Measurements from ENCODE around the gene RFTN1.
"Not testable (repeated sequence)": the region's sequence is repeated elsewhere in the genome, so short reads cannot be mapped to it uniquely, and the experiment has no call there.

Gene RFTN1

DNA sequence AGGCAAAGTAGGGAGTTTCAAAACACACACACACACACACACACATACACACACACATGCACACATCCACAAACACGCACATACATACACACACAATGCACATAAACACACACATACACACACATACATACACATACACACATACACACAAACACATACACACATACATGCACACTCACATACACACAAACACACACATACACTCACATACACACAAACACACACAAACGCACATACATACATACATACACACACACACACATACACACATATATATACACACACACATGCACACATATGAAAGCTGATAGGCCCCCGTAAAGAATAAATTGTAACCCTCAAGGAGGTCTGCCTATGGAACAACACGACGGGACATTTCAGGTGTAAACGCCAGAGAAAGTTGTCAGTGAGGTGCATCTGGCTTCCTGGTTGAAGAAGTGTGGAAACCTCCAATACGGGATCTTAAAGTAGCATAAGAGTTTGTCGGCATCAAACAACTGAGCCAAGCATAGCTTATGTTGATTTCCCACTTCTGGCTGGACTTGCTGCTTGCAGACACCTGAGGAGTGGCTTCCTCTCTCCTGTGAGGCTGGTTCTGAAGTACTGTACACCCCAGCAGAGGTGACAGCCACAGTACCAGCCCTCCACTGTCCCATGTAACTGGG lies 5.8 kb downstream of the RFTN1 start:
- DNase-seq (ENCODE audit: low read depth in 2 of 2, low spot score in 1 of 2): no peak

DNA sequence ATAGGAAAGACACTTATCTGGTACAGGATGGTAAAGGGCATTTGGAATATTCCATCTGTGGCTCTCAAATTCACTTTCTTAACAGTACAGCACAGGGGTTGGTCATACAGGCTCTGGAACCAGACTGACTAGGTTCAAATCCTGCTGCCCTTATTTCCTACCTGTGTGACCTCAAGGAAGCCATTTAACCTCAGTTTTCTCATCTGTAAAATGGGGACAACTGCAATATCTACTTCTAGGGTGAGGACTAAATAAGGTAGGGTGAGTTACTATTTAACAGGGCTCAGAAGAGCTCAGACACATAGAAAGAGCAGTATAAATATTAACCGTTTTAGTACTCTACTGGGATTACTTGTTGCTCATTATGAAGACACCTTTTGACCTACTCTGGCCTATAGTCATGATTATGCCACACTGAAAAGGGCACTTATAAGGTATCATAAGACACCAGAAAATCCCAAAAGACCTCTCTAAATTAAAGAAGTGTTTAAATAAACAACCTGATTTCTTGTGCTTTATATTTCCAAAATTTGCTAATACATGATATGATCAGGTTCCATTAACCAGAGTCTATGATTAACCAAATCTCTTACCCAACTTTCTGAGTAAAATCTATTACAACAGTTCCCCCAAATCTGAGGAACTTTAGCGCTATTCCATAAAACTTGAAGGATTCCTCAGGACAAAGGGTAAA lies 6.5 kb downstream of the RFTN1 start:
- DNase-seq (ENCODE audit: low read depth in 2 of 2, low spot score in 1 of 2): no peak

DNA sequence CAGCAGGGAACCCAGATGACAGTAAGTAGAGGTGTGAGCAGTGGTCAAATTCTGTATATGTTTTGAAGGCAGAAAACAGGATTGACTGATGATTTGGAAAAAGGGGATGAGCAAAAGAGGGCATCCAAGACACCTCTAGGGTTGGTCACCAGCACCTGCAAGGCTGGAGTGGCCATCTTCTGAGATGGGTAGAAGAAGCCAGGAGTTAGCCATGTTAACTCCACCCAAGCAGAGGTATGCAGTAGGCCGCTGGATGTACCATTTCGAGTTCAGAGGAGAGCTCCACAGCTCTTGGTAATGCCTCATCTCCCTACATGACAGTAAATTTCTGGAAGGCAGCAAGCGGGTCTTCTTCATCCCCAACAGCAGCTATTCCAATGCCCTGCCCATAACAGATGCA lies 7.0 kb downstream of the RFTN1 start:
- DNase-seq (ENCODE audit: low read depth in 2 of 2, low spot score in 1 of 2): no peak

DNA sequence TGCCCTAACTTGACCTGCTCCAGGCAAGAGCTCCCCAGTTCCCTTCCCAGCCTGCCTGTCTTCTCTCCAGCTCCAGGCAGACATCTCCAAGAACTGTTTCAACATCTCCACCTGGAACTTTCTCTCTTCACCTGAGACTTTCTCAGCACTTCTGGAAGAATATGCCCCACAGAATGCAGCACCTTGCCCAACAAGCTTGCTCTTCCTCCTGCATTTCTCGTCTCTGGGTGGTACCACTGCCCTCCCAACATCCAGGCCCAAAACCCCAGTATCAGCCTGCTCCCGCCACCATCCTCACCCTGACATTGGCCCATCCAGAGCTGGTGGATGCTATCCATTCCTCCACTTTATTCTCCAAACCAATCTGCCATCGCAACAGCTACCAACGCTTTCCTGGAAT lies 8.8 kb downstream of the RFTN1 start:
- no peak for DNase-seq (ENCODE audit: low read depth in 2 of 2, low spot score in 1 of 2)

DNA sequence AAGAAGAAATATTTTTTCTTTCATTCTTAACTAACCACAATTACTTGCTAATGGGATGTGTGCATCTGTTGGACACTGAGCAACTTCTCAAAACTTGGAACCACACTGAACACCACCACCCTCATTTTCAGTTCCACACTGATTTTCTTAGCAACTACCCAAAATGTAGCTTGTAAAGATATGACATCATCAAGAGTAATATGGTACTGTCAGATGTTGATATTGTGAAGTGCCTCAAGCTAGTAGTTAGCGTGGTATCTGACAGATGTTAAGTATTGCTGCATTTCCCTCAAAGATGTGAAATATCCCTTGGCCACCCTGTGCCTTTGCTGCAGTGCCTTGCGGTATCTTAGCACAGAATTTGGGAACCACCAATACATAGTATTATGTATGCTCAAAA lies 9.3 kb downstream of the RFTN1 start:
- DNase-seq (ENCODE audit: low read depth in 2 of 2, low spot score in 1 of 2): no peak

DNA sequence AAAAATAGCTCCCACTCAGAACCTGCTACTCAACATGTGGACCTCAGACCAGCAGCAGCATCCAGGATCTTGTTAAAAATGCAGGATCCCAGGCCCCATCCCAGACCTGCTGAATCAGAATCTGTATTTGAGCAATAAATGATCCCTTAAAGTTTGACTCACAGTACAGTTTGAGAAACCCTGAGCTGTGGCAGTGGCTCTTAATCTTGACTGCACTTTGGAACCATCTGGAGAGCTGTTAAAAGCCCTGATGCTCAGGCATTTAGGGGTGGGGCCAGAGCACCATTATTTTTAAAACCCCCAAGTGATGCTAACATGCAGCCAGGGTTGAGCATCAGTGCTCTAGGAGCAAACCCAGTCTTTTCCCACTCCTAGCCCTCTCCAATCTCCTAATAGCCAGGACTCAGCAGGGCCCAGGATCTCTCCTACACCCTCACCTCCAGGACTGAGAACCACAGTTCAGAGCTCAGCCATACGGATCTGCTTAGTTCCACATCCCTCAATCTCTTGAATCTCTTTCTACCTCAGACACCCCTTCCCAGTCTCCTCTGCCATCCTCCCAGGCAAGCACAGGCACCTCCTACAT lies 10.2 kb downstream of the RFTN1 start:
- DNase-seq (ENCODE audit: low read depth in 2 of 2, low spot score in 1 of 2): no peak

DNA sequence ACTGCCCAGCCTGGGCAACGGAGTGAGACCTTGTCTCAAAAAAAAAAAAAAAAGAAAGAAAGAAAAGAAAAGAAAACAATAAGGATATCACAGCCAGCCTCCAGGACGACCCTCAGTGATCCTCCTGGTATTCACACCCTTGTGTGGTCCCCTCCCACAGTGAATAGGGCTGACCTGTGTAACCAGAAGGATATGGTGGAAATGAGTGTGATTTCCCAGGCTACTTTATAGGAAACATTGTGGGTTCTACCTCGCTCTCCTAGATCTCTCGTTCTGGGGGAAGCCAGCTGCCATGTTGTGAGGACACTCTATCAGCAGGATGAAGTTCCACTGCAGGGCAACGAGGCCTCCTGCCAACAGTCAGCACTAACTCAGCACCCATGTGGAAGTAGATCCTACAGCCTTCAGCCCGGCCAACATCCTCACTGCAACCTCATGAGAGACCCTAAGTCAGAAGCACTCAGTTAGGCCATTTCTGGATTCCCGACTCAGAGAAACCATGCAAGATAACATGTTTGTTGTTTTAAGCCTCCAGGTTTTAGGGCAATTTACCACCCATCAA lies 11.1 kb downstream of the RFTN1 start:
- no peak for DNase-seq (ENCODE audit: low read depth in 2 of 2, low spot score in 1 of 2)

DNA sequence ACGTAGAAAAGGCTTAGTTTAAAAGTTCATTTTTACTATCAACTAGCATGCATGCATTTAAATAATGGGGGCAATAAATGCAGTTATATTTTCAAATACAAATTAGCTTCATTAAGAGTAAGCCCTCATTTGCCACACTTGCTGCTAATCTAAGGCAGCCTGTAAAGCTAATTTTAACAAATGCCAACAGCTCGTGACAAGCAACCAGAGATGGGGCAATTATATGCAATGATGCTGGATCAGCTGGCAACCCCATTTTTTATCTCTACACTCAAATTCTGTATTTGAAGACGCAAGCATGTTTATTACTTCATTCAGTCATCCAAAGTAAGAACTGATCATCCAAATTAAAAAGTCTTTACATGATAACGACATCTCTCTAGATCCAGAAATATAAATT lies 12.1 kb downstream of the RFTN1 start:
- no peak for DNase-seq (ENCODE audit: low read depth in 2 of 2, low spot score in 1 of 2)

DNA sequence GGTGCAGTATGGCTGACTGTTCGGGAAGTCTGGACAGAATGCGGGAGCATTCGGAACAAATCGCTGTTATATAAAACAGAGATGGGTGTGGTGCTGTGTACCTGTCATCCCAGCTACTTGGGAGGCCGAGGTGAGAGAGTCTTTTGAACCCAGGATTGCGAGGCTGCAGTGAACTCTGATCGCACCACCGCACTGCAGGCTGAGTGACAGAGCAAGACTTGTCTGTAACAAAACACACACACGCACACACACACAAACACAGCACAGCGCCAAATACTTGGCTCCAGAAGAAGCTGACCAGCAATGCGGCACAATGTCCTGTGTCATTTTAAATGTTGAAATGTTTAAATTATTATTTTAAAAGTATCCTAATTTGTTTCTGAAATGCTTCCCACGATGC lies 12.6 kb downstream of the RFTN1 start:
- DNase-seq (ENCODE audit: low read depth in 2 of 2, low spot score in 1 of 2): no peak

DNA sequence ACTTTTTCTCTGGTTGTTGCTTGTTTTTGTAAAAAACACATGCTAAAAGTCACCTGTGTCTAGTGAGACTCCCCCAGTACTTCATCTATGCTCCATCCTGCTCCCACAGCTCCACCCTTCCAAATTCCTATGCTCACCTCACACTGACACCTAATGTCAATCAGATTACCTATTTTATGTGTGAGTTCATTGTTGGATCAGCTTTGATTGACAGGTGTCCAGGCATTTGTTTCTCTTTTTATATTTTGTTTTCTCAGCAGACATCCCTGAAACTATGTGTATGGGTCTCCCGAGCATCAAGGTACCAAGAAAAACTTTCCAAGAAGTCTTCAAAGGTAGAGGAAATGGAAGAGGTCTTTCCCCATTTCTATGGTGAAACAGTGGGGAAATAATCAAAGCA lies 13.4 kb downstream of the RFTN1 start:
- no peak for DNase-seq (ENCODE audit: low read depth in 2 of 2, low spot score in 1 of 2)

DNA sequence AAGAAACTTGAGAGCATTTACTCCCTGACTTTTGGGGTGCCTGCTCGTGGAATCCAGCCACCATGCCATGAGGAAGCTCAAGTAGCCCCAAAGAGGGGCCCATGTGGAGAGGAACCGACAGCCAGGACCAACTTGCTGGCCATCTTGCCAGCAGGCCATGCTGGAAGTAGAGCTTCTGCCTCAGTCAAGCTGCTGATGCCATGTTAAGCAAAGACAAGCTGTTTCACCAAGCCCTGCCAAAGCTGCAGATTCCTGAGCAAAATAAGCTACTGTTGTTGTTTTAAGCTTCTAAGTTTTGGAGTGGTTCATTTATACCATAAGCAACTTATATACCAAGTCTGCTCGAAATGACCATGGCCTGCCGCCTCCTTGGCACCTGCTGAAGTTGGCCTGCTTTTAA lies 14.1 kb downstream of the RFTN1 start:
- no peak for DNase-seq (ENCODE audit: low read depth in 2 of 2, low spot score in 1 of 2)

DNA sequence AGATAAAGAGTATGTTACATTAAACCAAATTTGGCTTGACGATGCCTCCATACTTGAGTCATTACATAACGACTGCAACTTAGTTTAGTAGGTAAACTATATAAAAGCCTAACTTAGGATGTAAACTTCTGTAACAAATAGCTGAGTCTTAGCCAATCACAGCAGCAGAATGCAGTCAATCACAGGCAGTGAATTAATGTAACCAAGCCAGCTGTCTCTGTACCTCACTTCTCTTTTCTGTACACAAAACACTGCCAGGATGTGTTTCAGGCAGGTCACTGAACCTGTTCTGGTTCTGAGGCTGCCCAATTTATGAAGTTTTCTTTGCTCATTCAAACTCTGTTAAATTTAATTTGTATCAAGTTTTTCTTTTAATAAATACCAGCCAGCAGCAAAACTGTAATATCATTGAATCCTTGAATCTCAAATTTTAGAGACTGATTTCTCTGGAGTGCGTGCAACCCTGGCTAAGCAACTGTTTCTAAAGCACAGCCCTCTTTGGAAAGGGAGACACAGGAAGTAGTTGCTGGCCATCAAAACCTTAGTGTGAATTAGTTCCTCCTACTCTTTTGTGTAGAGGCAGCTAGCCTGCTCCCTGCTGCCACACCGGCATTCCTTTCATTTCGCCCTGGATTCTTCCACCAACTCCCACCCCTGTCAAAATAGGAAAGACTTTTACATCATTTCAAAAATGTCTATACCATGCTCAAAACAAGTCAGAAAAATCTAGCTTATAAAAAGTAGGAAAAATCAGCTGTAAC lies 15.2 kb downstream of the RFTN1 start:
- DNase-seq (ENCODE audit: low read depth in 2 of 2, low spot score in 1 of 2): no peak

DNA sequence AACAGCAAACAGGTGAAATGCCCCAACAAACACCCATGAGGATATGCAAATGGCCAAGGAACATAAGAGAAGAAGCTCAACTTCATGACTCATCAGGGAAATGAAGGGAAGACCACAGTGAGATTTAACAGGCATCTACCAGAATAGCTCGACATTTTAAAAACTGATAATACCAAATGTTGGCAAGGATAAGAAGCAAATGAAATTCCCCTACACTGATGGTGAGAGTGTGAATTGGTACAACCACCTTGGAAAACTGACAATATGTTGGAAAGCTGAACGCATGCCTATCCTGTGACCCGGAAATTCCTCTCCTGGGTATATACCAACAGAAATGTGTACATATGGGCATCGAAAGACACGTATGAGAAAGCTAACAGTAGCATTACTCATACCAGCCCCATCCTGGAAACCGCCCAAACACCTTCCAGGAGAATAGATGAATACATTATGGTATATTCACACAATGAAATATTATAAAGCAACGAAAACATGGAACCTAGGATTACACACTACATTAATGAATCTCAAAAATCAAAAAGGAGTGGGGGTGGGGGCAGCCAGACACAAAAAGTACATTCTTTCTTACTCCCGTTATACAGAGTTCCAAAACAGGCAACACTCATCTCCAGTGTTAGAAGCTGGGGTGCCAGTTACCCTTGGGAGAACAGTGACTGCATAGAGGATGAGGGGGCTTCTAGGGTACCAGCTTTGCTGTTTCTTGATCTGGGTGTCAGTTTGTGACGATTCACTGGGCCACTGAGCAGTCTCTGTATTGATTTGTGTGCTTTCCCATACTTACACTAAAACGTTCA lies 16.9 kb downstream of the RFTN1 start:
- DNase-seq (ENCODE audit: low read depth in 2 of 2, low spot score in 1 of 2): no peak

DNA sequence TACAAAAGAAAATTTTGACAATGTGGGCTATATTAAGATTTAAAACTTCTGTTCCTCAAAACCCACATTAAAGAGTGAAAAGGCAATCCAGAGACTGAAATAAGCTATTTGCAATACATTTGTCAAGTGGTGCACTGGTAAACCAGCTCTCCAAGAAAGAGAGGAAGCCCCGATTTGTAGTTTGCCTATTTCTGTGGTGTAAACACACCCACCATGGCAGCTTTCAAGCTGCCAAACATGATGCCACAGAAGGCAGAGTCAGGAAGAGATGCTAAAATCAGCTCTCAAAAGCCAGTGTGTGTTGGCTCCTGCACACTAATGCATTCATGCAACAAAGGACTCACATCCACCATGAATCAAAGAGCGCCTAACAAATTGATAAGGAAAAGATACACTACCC lies 17.5 kb downstream of the RFTN1 start:
- no peak for DNase-seq (ENCODE audit: low read depth in 2 of 2, low spot score in 1 of 2)

DNA sequence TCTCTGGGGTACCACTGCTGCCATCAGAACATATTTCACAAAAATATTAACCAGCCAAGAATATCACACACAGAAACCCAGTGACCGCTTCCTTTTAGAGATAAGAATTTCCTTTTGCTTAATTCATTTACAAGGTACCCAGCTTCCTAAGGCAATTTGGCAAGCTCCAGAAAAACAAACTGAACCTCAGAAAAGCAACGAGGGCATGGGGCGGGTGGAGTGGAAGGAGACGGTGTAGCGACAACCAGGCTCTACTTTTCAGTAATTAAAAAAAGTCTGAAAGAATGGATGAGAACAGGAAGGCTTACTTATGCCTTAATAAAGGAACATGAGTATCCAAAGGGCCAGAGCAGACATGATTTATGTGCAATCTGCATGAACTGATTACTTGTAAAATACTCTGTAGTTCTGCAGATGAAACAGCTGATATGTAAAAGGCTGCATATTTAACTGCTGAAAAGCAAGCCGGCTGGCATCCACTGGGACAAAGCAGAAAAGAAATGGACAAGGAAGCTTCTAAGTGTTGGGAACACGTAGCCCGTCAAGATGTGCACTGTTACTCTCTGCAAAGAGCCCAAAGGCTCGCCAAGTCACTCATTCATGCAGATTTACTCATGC lies 18.6 kb downstream of the RFTN1 start:
- no peak for DNase-seq (ENCODE audit: low read depth in 2 of 2, low spot score in 1 of 2)

DNA sequence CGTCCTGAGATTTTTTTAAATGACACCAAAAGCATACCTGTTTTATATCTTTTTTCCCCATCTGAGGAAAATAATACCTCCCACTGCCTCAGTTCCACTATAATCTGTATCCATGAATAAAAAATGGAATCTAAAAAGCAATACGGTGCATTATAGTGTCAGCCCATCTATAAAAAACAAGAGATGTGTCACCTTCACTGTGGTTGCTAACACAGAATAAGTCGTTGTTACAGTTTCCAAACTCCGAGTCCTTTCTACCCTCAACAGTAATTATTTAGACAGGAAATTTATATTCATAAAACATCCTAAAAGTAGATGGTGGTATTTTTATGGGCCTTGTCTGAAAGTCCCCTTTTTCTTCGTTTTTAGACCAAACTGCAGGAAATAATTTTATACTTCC lies 19.4 kb downstream of the RFTN1 start:
- DNase-seq (ENCODE audit: low read depth in 2 of 2, low spot score in 1 of 2): no peak

DNA sequence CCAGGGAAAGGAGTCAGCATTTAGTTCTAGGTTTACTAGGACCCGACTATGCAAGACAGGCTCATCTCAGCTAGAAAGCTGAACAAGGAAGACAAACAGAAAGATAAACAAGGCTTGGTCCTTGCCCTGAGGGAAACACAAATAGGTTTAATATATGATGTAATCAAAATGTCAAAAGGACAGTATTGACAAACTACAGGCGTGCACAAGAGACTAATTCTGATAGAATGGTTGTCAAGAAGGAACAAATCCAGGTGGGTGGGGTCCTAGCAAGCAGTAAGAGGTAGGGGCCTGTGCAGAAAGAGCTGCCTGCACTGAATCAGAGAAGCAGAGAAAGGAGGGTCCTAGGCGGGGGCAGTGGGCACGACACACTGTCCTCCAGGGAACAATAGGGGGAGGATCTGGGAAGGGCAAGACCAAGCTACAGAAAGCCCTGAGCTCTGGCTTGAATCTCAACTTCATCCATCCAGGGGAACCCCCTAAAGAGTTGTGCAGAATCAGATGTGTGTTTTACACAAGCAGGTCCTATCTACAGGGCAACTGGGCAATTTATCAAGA lies 23.4 kb downstream of the RFTN1 start:
- no peak for DNase-seq (ENCODE audit: low read depth in 2 of 2, low spot score in 1 of 2)

DNA sequence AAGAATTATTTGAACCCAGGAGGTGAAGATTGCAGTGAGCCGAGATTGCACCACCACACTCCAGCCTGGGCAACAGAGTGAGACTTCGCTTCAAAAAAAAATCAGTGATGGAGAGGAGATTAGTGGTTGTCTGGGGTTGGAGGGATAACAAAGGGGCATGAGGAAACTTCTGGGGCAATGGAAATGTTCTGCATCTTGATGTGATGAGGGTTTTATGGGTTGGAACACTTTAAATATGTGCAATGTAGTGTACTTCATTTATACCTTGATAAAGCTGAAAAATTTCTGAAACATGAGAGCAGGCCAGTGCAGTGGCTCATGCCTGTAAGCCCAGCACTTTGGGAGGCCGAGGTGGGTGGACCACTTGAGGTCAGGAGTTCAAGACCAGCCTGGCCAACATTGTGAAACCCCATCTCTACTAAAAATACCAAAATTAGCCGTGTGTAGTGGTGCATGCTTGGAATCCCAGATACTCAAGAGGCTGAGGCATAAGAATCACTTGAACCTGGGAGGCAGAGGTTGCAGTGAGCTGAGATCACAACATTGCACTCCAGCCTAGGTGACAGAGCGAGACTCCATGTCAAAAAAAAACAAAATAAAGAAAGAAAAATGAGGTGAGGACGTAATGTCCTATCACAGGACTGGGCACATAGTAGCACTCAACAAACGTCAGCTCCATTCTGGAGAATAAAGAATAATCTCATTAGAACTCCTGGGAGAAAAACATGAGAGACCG lies 24.0 kb downstream of the RFTN1 start:
- DNase-seq (ENCODE audit: low read depth in 2 of 2, low spot score in 1 of 2): not testable (repeated sequence)

DNA sequence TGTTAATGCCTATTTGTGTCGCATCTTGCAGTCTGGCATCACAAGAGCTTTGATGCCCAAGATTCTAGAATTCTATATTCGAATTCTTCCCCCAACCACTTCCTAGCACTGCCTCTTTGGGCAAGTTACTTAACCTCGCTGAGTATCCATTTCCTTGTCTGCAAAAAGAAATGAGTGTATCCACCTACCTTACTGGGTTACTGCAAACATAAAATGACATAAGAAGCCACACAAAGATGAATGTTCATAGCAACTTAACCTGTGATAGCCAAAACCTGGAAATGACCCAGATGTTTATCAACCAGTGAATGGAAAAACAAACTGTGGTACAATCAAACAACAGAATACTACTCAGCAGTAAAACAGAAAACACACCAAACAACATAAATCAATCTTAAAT lies 24.9 kb downstream of the RFTN1 start:
- no peak for DNase-seq (ENCODE audit: low read depth in 2 of 2, low spot score in 1 of 2)

All from stimulated activated CD8-positive, alpha-beta memory T cell treated with anti-CD3 and anti-CD28 coated beads, Interleukin-4, amount 100 ng/mL, for 4 hours (primary cell).